Activated T-helper 2 cell treated with anti-CD3 and anti-CD28 coated beads, Interferon-gamma antibody, Interleukin-2, Interleukin-4, amounts not matched to agents 10 μg/mL and 5 μg/mL and 100 μg/mL, durations not matched to agents 14 hours and 24 hours and 36 hours (primary cell): ENCODE measurements around the gene PHOX2B. TPM values are rescaled to one million over a fixed set of nuclear protein-coding genes. Genes with fewer than 3 reads are reported as not detected.
"Not testable (repeated sequence)": the region's sequence is repeated elsewhere in the genome, so short reads cannot be mapped to it uniquely, and the experiment has no call there.

Source experiments
- DNase-seq: peaks from one replicate; pipeline ENCODE4 v3.0.0; 2021; ENCODE audit warnings: low spot score
- H3K27ac Mint-ChIP-seq: one replicate; pipeline ENCODE4 v1.8.0; 2021; ENCODE audit warnings: mixed read lengths
- H3K27me3 Mint-ChIP-seq: one replicate; pipeline ENCODE4 v1.8.0; 2021; ENCODE audit warnings: low read depth, mixed read lengths
- H3K36me3 Mint-ChIP-seq: one replicate; pipeline ENCODE4 v1.8.0; 2021; ENCODE audit warnings: low read depth, mixed read lengths
- H3K4me1 Mint-ChIP-seq: one replicate; pipeline ENCODE4 v1.8.0; 2021; ENCODE audit warnings: low read depth, mixed read lengths
- H3K4me3 Mint-ChIP-seq: one replicate; pipeline ENCODE4 v1.8.0; 2021; ENCODE audit warnings: low read depth, mild to moderate bottlenecking, moderate library complexity, mixed read lengths
- H3K9me3 Mint-ChIP-seq: one replicate; pipeline ENCODE4 v1.8.0; 2021; ENCODE audit warnings: mixed read lengths
- intact Hi-C: fragments of 100-400 bp; cut with micrococcal nuclease; formaldehyde crosslinking; loops from one replicate; pipeline ENCODE4 v1.15.1; 2023
- total RNA-seq: library from RNA; stranded (reverse); gene quantifications from 2 replicates; pipeline ENCODE4 v1.2.3, GENCODE V29; 2022

PHOX2B gene
- total RNA-seq, 1 donor from 2014 or later = not detected

- Mint-ChIP-seq H3K4me3 (no peak overlapping the region), H3K27ac (no peak overlapping the region), H3K27me3 (no peaks in the 10 kb centered on the region), H3K9me3 (peaks cover 5% of the 10 kb centered on the region), H3K4me1 (no peaks in the 10 kb centered on the region), H3K36me3 (no peaks in the 10 kb centered on the region)
- intact Hi-C loops = no loop called here
- no peak for DNase-seq
These were observed 33.4 kb downstream of the PHOX2B start for GRCh38 chr4:41715155-41715554.

GRCh38 chr4:41714364-41715000, 34.0 kb downstream of the PHOX2B start:
- Mint-ChIP-seq H3K27me3 (no peaks in the 10 kb centered on the region), H3K4me1 (no peaks in the 10 kb centered on the region)
- intact Hi-C loops = no loop called here

GRCh38 chr4:41713768-41714167, 34.8 kb downstream of the PHOX2B start:
- H3K36me3 Mint-ChIP-seq = no peaks in the 10 kb centered on the region
- H3K4me1 Mint-ChIP-seq = no peaks in the 10 kb centered on the region
- intact Hi-C loops = no loop called here
- no peaks in the 10 kb centered on the region for H3K27me3 Mint-ChIP-seq
- H3K4me3 Mint-ChIP-seq = no peak overlapping the region
- peaks cover 5% of the 10 kb centered on the region for H3K9me3 Mint-ChIP-seq
- H3K27ac Mint-ChIP-seq = no peak overlapping the region
- DNase-seq = no peak

More at GRCh38 chr4:41714364-41715000, 34.0 kb downstream of the PHOX2B start:
- no peak for DNase-seq
- peaks cover 5% of the 10 kb centered on the region for H3K9me3 Mint-ChIP-seq
- H3K27ac Mint-ChIP-seq = no peak overlapping the region
- no peaks in the 10 kb centered on the region for H3K36me3 Mint-ChIP-seq
- no peak overlapping the region for H3K4me3 Mint-ChIP-seq

GRCh38 chr4:41712425-41712824, 36.1 kb downstream of the PHOX2B start:
- Mint-ChIP-seq H3K27me3 (no peaks in the 10 kb centered on the region), H3K9me3 (peaks cover 5% of the 10 kb centered on the region), H3K4me1 (no peaks in the 10 kb centered on the region), H3K36me3 (no peaks in the 10 kb centered on the region), H3K4me3 (no peak overlapping the region), H3K27ac (no peak overlapping the region)
- DNase-seq = no peak
- intact Hi-C loops = no loop called here

- DNase-seq, H3K27me3 Mint-ChIP-seq, H3K4me1 Mint-ChIP-seq, intact Hi-C loops, H3K4me3 Mint-ChIP-seq, H3K27ac Mint-ChIP-seq, H3K36me3 Mint-ChIP-seq, H3K9me3 Mint-ChIP-seq: not testable (repeated sequence)
These were observed 36.9 kb downstream of the PHOX2B start for GRCh38 chr4:41711654-41712053.

- Mint-ChIP-seq H3K4me1 (no peaks in the 10 kb centered on the region), H3K9me3 (peaks cover 5% of the 10 kb centered on the region), H3K27ac (no peak overlapping the region), H3K36me3 (no peaks in the 10 kb centered on the region), H3K4me3 (no peak overlapping the region), H3K27me3 (no peaks in the 10 kb centered on the region)
- no peak for DNase-seq
- intact Hi-C loops = no loop called here
These were observed 38.6 kb downstream of the PHOX2B start for GRCh38 chr4:41709844-41710481.

GRCh38 chr4:41703785-41704184, 44.7 kb downstream of the PHOX2B start:
- no peaks in the 10 kb centered on the region for H3K36me3 Mint-ChIP-seq
- no peaks in the 10 kb centered on the region for H3K9me3 Mint-ChIP-seq
- peaks cover 2% of the 10 kb centered on the region for H3K27me3 Mint-ChIP-seq
- intact Hi-C loops = no loop called here
- DNase-seq = no peak
- no peak overlapping the region for H3K27ac Mint-ChIP-seq
- no peak overlapping the region for H3K4me3 Mint-ChIP-seq
- H3K4me1 Mint-ChIP-seq = no peaks in the 10 kb centered on the region

- peaks cover 2% of the 10 kb centered on the region for H3K27me3 Mint-ChIP-seq
- H3K9me3 Mint-ChIP-seq = no peaks in the 10 kb centered on the region
- H3K4me3 Mint-ChIP-seq = no peak overlapping the region
- no peaks in the 10 kb centered on the region for H3K36me3 Mint-ChIP-seq
- no peak overlapping the region for H3K27ac Mint-ChIP-seq
- intact Hi-C loops = no loop called here
- no peaks in the 10 kb centered on the region for H3K4me1 Mint-ChIP-seq
- DNase-seq = no peak
These were observed 45.8 kb downstream of the PHOX2B start for GRCh38 chr4:41702770-41703169.

GRCh38 chr4:41701983-41702382, 46.5 kb downstream of the PHOX2B start:
- intact Hi-C loops = no loop called here
- H3K27me3 Mint-ChIP-seq = peaks cover 4% of the 10 kb centered on the region
- H3K36me3 Mint-ChIP-seq = no peaks in the 10 kb centered on the region
- no peaks in the 10 kb centered on the region for H3K4me1 Mint-ChIP-seq
- H3K9me3 Mint-ChIP-seq = no peaks in the 10 kb centered on the region
- H3K27ac Mint-ChIP-seq = no peak overlapping the region
- no peak overlapping the region for H3K4me3 Mint-ChIP-seq
- no peak for DNase-seq

GRCh38 chr4:41696763-41697162, 51.8 kb downstream of the PHOX2B start:
- Mint-ChIP-seq H3K27ac (no peak overlapping the region), H3K9me3 (no peaks in the 10 kb centered on the region), H3K4me1 (peaks cover 3% of the 10 kb centered on the region), H3K4me3 (no peak overlapping the region), H3K27me3 (peaks cover 6% of the 10 kb centered on the region), H3K36me3 (no peaks in the 10 kb centered on the region)
- no peak for DNase-seq
- intact Hi-C loops = no loop called here

- H3K27me3 Mint-ChIP-seq = peaks cover 6% of the 10 kb centered on the region
- no peaks in the 10 kb centered on the region for H3K36me3 Mint-ChIP-seq
- intact Hi-C loops = no loop called here
- H3K9me3 Mint-ChIP-seq = no peaks in the 10 kb centered on the region
- H3K27ac Mint-ChIP-seq = no peak overlapping the region
- no peak overlapping the region for H3K4me3 Mint-ChIP-seq
- no peak for DNase-seq
- peaks cover 3% of the 10 kb centered on the region for H3K4me1 Mint-ChIP-seq
These were observed 52.4 kb downstream of the PHOX2B start for GRCh38 chr4:41696131-41696530.
